Neural cell (in vitro differentiated cells): Measurements from ENCODE around the gene TAGLN3. TPM values are rescaled to one million over a fixed set of nuclear protein-coding genes. Genes with fewer than 3 reads are reported as not detected.

Source experiments
- H2AFZ ChIP-seq: fragments of 200-600, 300-800 bp; sonication (generic), shearing (Covaris generic); 2 replicates; pipeline ENCODE4 v1.6.0; 2014; ENCODE audit warnings: low read depth, mild to moderate bottlenecking, antibody characterized with exemption, low read length, moderate library complexity
- H3F3A ChIP-seq: fragments of 200-600 bp; shearing (Covaris generic); 2 replicates; pipeline ENCODE4 v1.6.1; 2016; ENCODE audit warnings: mild to moderate bottlenecking, moderate library complexity, mixed read lengths, antibody characterized with exemption, low read length; ENCODE audit not compliant: insufficient read depth, poor library complexity, severe bottlenecking
- H3K27ac ChIP-seq: fragments of 200-600, 300-800 bp; sonication (generic), shearing (Covaris generic); 2 replicates; pipeline ENCODE4 v1.5.1; 2014; ENCODE audit warnings: mild to moderate bottlenecking, low read length, moderate library complexity
- H3K27me3 ChIP-seq: fragments of 300-800, 200-600 bp; sonication (generic), shearing (Covaris generic); 2 replicates; pipeline ENCODE4 v1.6.0; 2014; ENCODE audit warnings: mild to moderate bottlenecking, low read depth, low read length, moderate library complexity; ENCODE audit not compliant: insufficient read depth
- H3K36me3 ChIP-seq: fragments of 300-800, 200-600 bp; sonication (generic), shearing (Covaris generic); 2 replicates; pipeline ENCODE4 v1.5.1; 2014; ENCODE audit warnings: mild to moderate bottlenecking, antibody characterized with exemption, low read length, moderate library complexity; ENCODE audit not compliant: insufficient read depth
- H3K4me2 ChIP-seq: fragments of 300-800, 200-600 bp; sonication (generic), shearing (Covaris generic); 2 replicates; pipeline ENCODE4 v1.6.0; 2014; ENCODE audit warnings: mild to moderate bottlenecking, low read length
- H3K4me3 ChIP-seq: fragments of 300-800, 200-600 bp; sonication (generic), shearing (Covaris generic); 2 replicates; pipeline ENCODE4 v1.5.1; 2014; ENCODE audit warnings: mild to moderate bottlenecking, low read length, moderate library complexity
- H3K79me2 ChIP-seq: fragments of 200-600 bp; shearing (Covaris generic); replicated peaks from 2 replicates; pipeline ENCODE4 v1.6.0; 2014; ENCODE audit warnings: mild to moderate bottlenecking, low read length, moderate library complexity; ENCODE audit not compliant: insufficient read depth
- H3K9ac ChIP-seq: fragments of 300-800, 200-600 bp; sonication (generic), shearing (Covaris generic); 2 replicates; pipeline ENCODE4 v1.6.1; 2016; ENCODE audit warnings: mild to moderate bottlenecking, low read length, mixed read lengths
- H3K9me2 ChIP-seq: fragments of 200-600 bp; shearing (Covaris generic); 2 replicates; pipeline ENCODE4 v1.6.1; 2016; ENCODE audit warnings: mild to moderate bottlenecking, low read length, mixed read lengths; ENCODE audit not compliant: insufficient read depth
- H3K9me3 ChIP-seq: fragments of 200-600, 300-800 bp; sonication (generic), shearing (Covaris generic); 2 replicates; pipeline ENCODE4 v1.6.1; 2016; ENCODE audit warnings: mild to moderate bottlenecking, mixed run types, low read length, moderate library complexity, mixed read lengths
- H4K20me1 ChIP-seq: fragments of 200-600 bp; shearing (Covaris generic); 2 replicates; pipeline ENCODE4 v1.6.1; 2016; ENCODE audit warnings: mild to moderate bottlenecking, mixed run types; ENCODE audit not compliant: insufficient read depth
- CTCF ChIP-seq: fragments of 450-650 bp; IDR thresholded peaks from 2 replicates; pipeline ENCODE4 v1.5.1; 2014; ENCODE audit warnings: antibody characterized with exemption, mild to moderate bottlenecking, moderate library complexity; ENCODE audit not compliant: poor library complexity, severe bottlenecking
- EP300 ChIP-seq: fragments of 450-650 bp; conservative IDR thresholded peaks from 2 replicates; pipeline ENCODE4 v1.6.1; 2014; ENCODE audit warnings: antibody characterized with exemption, mild to moderate bottlenecking, moderate library complexity; ENCODE audit not compliant: poor library complexity, severe bottlenecking
- EZH2 ChIP-seq: fragments of 200-600, 300-800 bp; shearing (Covaris generic), sonication (generic); IDR thresholded peaks from 2 replicates; pipeline ENCODE4 v1.6.1; 2014; ENCODE audit warnings: antibody characterized with exemption, low read length, borderline replicate concordance, mild to moderate bottlenecking; ENCODE audit not compliant: insufficient read depth, poor library complexity, severe bottlenecking
- MXI1 ChIP-seq: fragments of 450-650 bp; conservative IDR thresholded peaks from 2 replicates; pipeline ENCODE4 v1.6.1; 2014; ENCODE audit warnings: antibody characterized with exemption, mild to moderate bottlenecking; ENCODE audit not compliant: poor library complexity, severe bottlenecking
- POLR2AphosphoS5 ChIP-seq: IDR thresholded peaks from 2 replicates; pipeline ENCODE4 v1.6.1; 2012
- RAD21 ChIP-seq: fragments of 450-650 bp; conservative IDR thresholded peaks from 2 replicates; pipeline ENCODE4 v1.6.1; 2014; ENCODE audit warnings: antibody characterized with exemption, mild to moderate bottlenecking, moderate library complexity
- SMC3 ChIP-seq: fragments of 450-650 bp; conservative IDR thresholded peaks from 2 replicates; pipeline ENCODE4 v1.6.1; 2014; ENCODE audit warnings: antibody characterized with exemption, mild to moderate bottlenecking, moderate library complexity; ENCODE audit not compliant: poor library complexity
- TAF1 ChIP-seq: IDR thresholded peaks from 2 replicates; pipeline ENCODE4 v1.6.1; 2012; ENCODE audit warnings: low read depth
- polyA plus RNA-seq: library from polyadenylated mRNA; depleted of rRNA; stranded (reverse); fragments of >200 nt; gene quantifications from 2 replicates; pipeline ENCODE4 v1.2.3, GENCODE V29; 2014
- TF ChIP-seq, protein P1 (sequence below): IDR thresholded peaks from 2 replicates; pipeline ENCODE4 v1.6.1; 2012; ENCODE audit warnings: borderline replicate concordance

The TAGLN3 gene
- polyA plus RNA-seq, 1 donor from 2014 or later = 519 TPM

GRCh38 chr3:111980716-111981456 lies 17.8 kb upstream of the TAGLN3 start:
- Histone ChIP-seq H4K20me1 (no peaks in the 10 kb centered on the region), H3K9me3 (no peaks in the 10 kb centered on the region), H3K4me3 (peak overlapping the region; percentile 79), H2AFZ (no peak overlapping the region), H3K9me2 (no peaks in the 10 kb centered on the region), H3K9ac (no peak overlapping the region), H3K4me2 (peak overlapping the region; percentile 85), H3K36me3 (no peaks in the 10 kb centered on the region), H3K27ac (no peak overlapping the region), H3F3A (no peaks in the 10 kb centered on the region), H3K79me2 (peaks cover 48% of the 10 kb centered on the region), H3K27me3 (no peaks in the 10 kb centered on the region)
- TF ChIP-seq RAD21 (no peak), POLR2AphosphoS5 (no peak), EZH2 (no peak), EP300 (no peak), TAF1 (no peak), CTCF (no peak), SMC3 (no peak), MXI1 (no peak)
- TF ChIP-seq, protein P1, sequence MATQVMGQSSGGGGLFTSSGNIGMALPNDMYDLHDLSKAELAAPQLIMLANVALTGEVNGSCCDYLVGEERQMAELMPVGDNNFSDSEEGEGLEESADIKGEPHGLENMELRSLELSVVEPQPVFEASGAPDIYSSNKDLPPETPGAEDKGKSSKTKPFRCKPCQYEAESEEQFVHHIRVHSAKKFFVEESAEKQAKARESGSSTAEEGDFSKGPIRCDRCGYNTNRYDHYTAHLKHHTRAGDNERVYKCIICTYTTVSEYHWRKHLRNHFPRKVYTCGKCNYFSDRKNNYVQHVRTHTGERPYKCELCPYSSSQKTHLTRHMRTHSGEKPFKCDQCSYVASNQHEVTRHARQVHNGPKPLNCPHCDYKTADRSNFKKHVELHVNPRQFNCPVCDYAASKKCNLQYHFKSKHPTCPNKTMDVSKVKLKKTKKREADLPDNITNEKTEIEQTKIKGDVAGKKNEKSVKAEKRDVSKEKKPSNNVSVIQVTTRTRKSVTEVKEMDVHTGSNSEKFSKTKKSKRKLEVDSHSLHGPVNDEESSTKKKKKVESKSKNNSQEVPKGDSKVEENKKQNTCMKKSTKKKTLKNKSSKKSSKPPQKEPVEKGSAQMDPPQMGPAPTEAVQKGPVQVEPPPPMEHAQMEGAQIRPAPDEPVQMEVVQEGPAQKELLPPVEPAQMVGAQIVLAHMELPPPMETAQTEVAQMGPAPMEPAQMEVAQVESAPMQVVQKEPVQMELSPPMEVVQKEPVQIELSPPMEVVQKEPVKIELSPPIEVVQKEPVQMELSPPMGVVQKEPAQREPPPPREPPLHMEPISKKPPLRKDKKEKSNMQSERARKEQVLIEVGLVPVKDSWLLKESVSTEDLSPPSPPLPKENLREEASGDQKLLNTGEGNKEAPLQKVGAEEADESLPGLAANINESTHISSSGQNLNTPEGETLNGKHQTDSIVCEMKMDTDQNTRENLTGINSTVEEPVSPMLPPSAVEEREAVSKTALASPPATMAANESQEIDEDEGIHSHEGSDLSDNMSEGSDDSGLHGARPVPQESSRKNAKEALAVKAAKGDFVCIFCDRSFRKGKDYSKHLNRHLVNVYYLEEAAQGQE = no peak

- no peak for TF ChIP-seq POLR2AphosphoS5
- TF ChIP-seq SMC3 = no peak
- TF ChIP-seq MXI1 = no peak
- TF ChIP-seq TAF1 = no peak
- no peak for TF ChIP-seq CTCF
- no peak for TF ChIP-seq EZH2
- no peak for TF ChIP-seq EP300
- TF ChIP-seq, protein P1 = no peak
- no peak for TF ChIP-seq RAD21
- Histone ChIP-seq H3K9ac (no peak overlapping the region), H3K4me3 (peak overlapping the region; percentile 79), H4K20me1 (no peaks in the 10 kb centered on the region), H3K79me2 (peaks cover 48% of the 10 kb centered on the region), H2AFZ (no peak overlapping the region), H3K4me2 (peak overlapping the region; percentile 46), H3K9me3 (no peaks in the 10 kb centered on the region), H3K9me2 (no peaks in the 10 kb centered on the region), H3K27me3 (no peaks in the 10 kb centered on the region), H3K36me3 (no peaks in the 10 kb centered on the region), H3F3A (no peaks in the 10 kb centered on the region), H3K27ac (no peak overlapping the region)
These were observed 17.3 kb upstream of the TAGLN3 start for GRCh38 chr3:111981457-111981763.
